Measurements from ENCODE around the gene LRIG1.

LRIG1 gene

DNA sequence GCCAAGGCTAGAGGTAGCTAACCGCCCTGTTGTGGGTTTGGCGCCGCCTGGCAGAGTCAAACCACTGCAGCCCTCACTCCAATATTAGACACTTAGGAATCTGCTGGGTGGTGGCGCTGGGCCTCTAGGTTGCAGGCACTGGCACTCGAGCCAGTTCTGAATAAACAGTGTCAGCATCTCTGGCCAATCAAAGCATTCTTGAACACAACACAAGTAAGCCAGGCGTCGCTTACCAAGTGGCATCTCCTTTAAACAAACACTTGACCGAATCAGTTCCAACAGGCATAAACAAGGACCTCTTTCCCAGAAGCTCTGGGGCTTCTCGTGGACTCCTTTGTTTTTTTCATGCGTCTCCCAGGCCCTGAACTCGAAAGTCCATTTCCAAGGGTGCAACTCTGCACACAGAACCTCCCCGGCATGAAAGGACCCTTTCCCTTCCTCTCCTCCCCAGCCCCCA is 82.3 kb downstream of the LRIG1 start:
- no peak for DNase-seq (ENCODE audit: low read depth)

DNA sequence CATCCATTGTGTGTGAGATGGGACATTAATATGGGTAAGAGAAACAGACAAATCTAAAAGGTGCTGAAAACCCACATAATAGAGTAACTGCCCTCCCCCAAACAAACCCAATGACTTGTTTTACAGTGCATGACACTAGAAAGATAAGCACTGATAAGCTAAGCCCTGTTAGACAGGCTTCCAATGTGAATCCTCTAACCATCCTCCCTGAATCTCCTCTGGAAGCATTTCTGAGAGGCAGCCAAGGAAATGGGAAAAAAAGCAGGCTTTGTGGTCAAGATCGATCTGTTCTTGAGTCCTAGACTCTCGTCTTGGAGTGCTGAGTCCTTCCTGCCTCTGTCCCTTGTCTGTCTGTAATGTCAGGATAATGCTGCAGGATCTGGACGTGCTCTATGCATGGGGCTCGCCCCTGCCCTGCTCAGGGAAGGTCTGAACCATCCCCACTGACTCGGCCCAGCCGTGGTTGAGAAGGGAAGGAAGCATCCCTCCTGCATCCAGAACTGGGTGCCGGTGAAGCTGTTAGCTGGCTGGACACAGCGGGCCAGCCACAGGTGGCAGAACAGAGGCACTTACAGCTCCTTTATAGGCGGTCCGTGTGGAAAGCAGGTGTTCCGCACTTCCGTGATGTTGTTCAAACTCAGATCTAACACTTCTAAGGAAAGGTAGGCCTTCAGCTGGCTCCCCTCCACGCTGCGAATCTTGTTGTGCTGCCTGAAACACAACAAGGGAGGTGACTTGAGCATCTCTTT is 84.1 kb downstream of the LRIG1 start:
- DNase-seq (ENCODE audit: low read depth): no peak

- DNase-seq (ENCODE audit: low read depth): no peak
Measured at GRCh38 chr3:66415867-66416428, 84.9 kb downstream of the LRIG1 start.

GRCh38 chr3:66414846-66415245 is 86.0 kb downstream of the LRIG1 start:
- DNase-seq (ENCODE audit: low read depth): no peak

DNA sequence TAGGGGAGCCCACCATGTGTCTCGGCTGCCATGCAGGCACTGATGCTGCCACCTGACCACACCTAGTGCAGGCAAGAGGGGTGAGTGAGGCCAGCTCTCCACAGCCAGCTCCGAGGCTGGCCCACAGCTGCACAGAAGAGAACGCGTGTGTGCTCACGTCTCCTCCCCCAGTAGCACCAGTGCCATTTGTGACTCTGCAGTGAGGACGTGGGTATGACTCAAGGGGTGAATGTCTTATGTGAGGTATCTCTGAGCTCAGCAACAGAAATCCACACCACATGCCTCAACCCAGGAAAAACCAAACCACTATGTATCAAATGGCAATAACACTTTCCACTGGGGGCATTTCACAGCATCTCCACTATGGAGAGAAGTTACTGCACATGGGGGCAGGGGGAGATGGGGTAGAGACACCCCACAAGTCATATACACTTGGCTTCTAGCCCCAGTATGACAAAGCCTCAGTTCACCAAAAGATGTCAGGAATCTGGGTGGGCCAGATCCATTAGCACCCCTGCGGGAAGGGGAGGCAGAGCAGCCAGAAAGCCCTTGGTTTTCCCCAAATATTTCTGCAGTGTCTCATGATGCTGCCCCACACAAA is 87.6 kb downstream of the LRIG1 start:
- DNase-seq (ENCODE audit: low read depth): no peak

GRCh38 chr3:66411961-66412887 is 88.6 kb downstream of the LRIG1 start:
- no peak for DNase-seq (ENCODE audit: low read depth)

GRCh38 chr3:66411474-66411873 is 89.3 kb downstream of the LRIG1 start:
- no peak for DNase-seq (ENCODE audit: low read depth)

- no peak for DNase-seq (ENCODE audit: low read depth)
Measured at GRCh38 chr3:66410976-66411375, 89.8 kb downstream of the LRIG1 start.

DNA sequence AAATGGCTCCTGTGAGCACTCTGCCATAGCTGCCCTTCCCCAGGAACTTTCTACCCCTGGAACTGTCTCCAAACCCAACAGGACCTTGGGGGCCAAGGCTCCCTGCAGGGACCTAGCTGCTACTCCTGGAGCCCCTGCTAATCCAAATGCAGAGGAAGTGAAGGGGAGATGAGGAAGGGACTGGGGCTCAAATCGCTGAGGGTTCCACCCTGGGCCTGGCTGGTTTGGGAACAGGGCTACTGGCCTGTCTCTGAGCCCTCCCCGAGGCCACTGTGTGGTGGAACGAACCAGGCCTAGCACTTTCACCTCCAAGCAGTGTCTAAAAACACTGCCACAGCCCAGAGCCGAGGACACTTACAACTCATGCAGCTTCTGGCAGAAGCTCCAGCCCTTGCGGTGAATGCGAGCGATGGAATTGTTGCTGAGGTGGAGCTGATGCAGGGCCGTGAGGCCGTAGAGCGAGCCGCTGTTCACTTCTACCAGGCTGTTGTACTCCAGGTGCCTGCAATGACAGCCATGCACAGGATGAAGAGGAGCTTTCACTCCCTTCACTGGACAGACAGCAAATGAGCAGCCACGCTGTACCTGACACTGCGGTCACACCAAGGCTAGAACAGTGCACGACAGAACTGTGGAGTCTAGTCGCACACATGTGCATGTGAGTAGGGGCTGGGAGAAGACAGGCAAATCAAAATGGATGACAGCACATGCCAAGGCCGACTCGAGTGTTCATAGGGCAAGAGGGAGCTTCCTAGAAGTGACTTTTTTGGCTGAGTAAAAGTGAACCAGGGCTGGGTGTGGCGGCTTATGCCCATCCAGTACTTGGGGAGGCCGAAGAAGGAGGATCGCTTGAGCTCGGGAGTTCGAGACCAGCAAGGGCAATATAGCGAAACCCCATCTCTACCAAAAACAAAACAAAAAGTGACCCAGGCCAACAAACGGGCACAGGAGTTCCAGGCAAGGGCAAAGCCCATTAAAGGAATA is 90.8 kb downstream of the LRIG1 start:
- DNase-seq (ENCODE audit: low read depth): no peak

DNA sequence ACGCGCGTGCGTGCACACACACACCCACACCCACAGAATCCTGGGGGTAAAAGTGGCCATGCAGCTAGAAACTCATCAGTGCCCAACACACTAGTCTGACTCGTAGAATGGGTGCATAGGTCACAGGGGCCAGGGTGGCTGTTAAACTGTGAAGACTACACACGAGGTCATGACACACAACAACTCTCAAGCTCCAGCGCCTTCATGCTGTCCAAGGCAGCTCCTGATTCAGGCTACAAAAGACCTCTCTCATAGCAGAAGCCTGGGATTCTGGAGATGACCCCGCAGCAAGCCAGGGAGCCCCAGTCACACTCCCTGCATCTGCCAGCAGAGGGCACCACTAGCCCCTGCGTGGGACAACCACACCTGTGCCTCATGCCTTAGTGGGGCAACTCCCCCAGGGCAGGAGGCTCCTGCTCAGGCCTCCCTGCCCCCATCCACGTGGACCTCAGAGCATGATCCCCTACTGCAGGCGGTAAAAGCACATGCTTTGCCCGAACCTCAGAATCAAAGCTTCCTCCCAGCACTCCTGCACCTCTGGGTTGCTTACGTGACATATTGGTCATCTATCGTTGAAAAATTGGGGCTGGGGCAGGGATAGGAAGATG is 93.1 kb downstream of the LRIG1 start:
- DNase-seq (ENCODE audit: low read depth): peak; percentile 43

DNA sequence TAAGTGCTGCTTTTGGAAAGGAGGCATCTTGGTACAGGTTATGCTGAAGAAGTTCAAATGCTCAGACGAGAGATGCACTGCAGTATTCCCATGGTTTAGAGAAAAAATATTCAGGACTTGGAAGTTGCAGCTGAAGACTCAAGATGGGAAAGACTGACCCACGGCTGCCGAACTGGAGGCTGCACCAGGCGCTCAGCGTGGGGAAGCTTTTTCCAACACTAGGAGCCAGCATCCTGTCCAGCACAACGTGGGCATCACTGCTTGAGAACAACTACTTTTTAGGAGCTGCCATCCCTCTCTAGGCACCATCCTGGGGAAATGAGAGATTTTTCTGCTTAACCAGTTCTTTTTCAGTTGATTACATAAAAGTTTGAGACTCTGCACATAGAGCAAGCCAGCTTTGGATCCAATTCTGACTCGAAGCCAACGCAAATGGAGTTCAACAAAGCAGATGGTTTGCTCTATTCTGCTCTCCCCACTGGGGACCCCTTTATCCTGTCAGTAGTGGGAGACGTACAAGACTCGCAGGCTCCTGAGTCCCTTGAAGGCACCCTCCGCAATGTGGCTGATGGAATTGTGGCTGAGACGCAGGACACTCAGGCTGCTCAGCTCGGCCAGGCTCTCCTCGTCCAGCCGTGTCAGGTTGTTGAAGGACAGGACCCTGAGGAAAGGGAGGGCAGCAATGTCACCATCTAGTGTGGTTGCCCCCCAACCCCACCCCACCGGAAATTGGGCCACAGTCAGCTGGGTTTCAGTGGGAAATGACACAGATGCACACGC is 93.8 kb downstream of the LRIG1 start:
- no peak for DNase-seq (ENCODE audit: low read depth)

DNA sequence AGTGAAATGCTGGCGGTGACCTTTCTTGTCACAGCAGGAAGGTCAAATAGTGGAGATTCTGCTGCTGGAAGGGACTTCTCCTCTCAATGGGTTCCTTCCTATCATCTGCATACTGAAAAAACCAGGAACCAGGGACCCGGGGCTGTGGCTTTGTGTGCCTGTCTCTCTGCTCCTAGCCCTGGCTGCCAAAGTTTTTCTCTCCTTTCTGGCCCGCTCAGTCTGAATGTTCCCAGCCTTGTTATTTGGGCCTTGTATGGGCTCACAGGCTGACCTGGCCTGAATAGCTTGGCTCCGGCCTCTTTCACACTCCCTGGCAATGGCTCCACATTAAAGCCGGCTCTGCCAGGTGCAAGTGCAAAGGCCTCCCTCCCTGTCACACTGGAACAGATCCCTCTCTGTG is 94.7 kb downstream of the LRIG1 start:
- no peak for DNase-seq (ENCODE audit: low read depth)

DNA sequence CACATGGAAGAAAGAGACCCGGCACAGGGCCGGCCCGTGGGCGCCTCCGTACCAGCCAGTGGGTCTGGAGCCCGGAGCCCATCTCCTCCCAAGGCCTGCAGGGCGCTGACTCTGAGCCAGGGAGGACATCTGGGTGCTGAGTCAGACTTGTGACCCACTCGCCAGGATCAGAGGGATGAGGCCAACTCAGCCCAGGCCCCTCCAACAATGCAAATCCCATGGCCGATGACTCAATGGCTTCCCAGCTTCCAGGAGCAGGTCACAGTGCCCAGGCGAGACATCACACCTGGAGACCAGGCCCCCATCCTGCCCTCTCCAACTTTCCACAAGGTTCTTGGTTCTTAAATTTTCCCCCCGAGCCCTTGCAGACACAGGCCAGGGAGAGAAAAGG is 95.1 kb downstream of the LRIG1 start:
- DNase-seq (ENCODE audit: low read depth): no peak

DNA sequence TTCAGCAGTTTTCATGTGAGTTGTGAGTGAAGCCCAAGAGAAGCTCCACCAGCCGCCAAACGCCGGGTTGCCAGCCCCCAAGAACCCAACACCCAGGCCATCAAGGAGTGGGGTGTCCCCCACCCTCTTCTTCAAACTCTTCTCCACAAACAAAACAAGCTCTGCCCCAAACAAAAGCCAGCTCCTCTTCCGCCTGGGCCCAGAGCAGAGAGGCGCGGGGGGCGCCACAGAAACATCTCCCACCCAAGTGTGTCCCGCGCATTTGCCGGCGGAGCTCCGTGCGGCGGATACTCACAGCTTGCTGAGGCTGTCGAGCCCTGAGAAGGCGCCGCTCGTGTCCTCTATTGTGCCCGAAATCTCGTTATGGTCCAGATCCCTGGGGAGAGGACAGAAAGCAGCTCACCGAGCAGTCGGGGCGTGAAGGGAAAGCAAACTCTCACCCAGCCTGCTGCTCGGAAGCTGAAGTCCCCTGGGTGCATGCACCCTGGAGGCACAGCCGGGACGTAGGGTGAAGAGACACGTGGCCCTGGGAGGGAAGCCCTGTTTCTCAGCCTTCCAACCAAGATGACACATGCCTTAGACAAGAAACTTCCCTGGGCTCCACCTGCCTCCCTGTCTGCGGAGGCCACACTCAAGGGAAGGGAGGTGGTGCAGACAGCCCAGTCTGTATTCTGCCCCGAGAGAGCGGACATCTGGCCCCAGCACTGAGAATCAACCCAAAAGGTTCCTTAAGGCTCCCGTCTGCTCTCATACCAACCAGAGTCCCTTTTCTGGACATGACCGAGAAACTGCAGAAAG is 95.7 kb downstream of the LRIG1 start:
- no peak for DNase-seq (ENCODE audit: low read depth)

DNA sequence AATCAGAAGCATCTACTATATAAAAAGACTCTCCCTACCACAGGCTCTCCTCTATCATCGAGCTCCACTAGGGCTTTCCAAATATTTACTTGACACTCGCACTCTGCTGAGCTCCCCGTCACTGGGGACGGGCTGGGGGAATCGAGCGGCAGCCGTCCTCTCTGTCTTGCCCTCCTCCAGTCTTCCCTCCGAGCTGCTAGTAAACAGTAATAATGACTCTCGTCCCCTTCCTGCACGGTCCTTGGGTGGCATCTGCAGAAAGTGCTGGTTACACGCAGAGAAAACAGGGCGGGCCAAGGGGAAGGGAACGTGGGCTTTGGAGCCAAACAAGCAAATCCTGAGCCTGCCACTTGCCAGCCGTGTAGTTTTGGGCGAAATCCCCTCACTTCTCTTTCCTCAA is 96.6 kb downstream of the LRIG1 start:
- DNase-seq (ENCODE audit: low read depth): no peak

GRCh38 chr3:66403323-66403990 is 97.4 kb downstream of the LRIG1 start:
- DNase-seq (ENCODE audit: low read depth): no peak

- no peak for DNase-seq (ENCODE audit: low read depth)
Measured at GRCh38 chr3:66402596-66403290, 98.1 kb downstream of the LRIG1 start.
